Stimulated activated CD4-positive, alpha-beta T cell treated with anti-CD3 and anti-CD28 coated beads, Interleukin-12 subunit alpha, Interleukin-12 subunit beta, amount 100 ng/mL, for 24 hours (primary cell): ENCODE results near the gene CRYM.
"Not testable (repeated sequence)": the region's sequence is repeated elsewhere in the genome, so short reads cannot be mapped to it uniquely, and the experiment has no call there.

Experiments used
- DNase-seq, 2 experiments: peaks; one replicate each; pipeline ENCODE4 v3.0.0-alpha.2; 2020; ENCODE audit warnings: low read depth in 2 of 2

Gene CRYM

GRCh38 chr16:21277927-21278706 lies at the start of gene CRYM:
Gene CRYM, minus strand, starts transcription at chr16:21278290. Its CDS starts 39 bp downstream, at chr16:21278251.
- DNase-seq, result peak in 1 of 2 experiments; percentile 36

- DNase-seq, result no peak
These were observed 49.0 kb upstream of the CRYM start for GRCh38 chr16:21327046-21327445.

GRCh38 chr16:21326459-21326858 lies 48.4 kb upstream of the CRYM start:
- DNase-seq, result no peak

- DNase-seq, result no peak
These were observed 46.2 kb upstream of the CRYM start for GRCh38 chr16:21324267-21324666.

- not testable (repeated sequence) for DNase-seq
These were observed 44.2 kb upstream of the CRYM start for GRCh38 chr16:21322251-21322650.

GRCh38 chr16:21321736-21322135 lies 43.6 kb upstream of the CRYM start:
- DNase-seq, result no peak

GRCh38 chr16:21314339-21314738 lies 36.2 kb upstream of the CRYM start:
- no peak for DNase-seq

- DNase-seq, result not testable (repeated sequence)
These were observed 34.8 kb upstream of the CRYM start for GRCh38 chr16:21312863-21313372.

GRCh38 chr16:21312046-21312445 lies 34.0 kb upstream of the CRYM start:
- DNase-seq, result not testable (repeated sequence)

GRCh38 chr16:21306712-21307111 lies 28.6 kb upstream of the CRYM start:
- not testable (repeated sequence) for DNase-seq

GRCh38 chr16:21302898-21303528 lies 24.9 kb upstream of the CRYM start:
- DNase-seq, result no peak

GRCh38 chr16:21302454-21302853 lies 24.4 kb upstream of the CRYM start:
- DNase-seq, result no peak

GRCh38 chr16:21301895-21302291 lies 23.8 kb upstream of the CRYM start:
- DNase-seq, result no peak

GRCh38 chr16:21301168-21301894 lies 23.2 kb upstream of the CRYM start:
- peak; percentile 9 to 64 for DNase-seq

- DNase-seq, result peak; percentile 23 to 59
These were observed 22.4 kb upstream of the CRYM start for GRCh38 chr16:21300309-21301167.

- DNase-seq, result not testable (repeated sequence)
These were observed 11.7 kb upstream of the CRYM start for GRCh38 chr16:21289789-21290188.

GRCh38 chr16:21285314-21285713 lies 7.2 kb upstream of the CRYM start:
- no peak for DNase-seq

- DNase-seq, result no peak
These were observed 6.3 kb upstream of the CRYM start for GRCh38 chr16:21284414-21284813.

GRCh38 chr16:21283521-21284289 lies 5.6 kb upstream of the CRYM start:
- DNase-seq, result no peak

- DNase-seq, result no peak
These were observed 3.8 kb upstream of the CRYM start for GRCh38 chr16:21281698-21282389.
